ENCODE data around the gene ASPRV1. TPM values are rescaled to one million over a fixed set of nuclear protein-coding genes. Genes with fewer than 3 reads are reported as not detected.
A peak's percentile ranks its signal among the peaks of the same experiment; 100 is the strongest.

Gene ASPRV1
- total and polyA plus RNA-seq, 9 donors = 1.1 to 5.5 (median 4.4) TPM

GRCh38 chr2:69997015-69997830 is 35.8 kb upstream of the ASPRV1 start:
- WGBS, 3 donors = 86 to 92% (median 88%) methylated on average over 11 of the region's 11 CpGs
- peak in 1 of 5 donors; percentile 15 for DNase-seq
- no peak overlapping the region for H3K4me3 ChIP-seq
- no peak overlapping the region for H3K27ac ChIP-seq
- H3K4me1 ChIP-seq (ENCODE audit: insufficient read depth) = no peaks in the 10 kb centered on the region
- no peak for TF ChIP-seq CTCF (IDR thresholded peaks at IDR 0.05)
- no peak for TF ChIP-seq POLR2A (IDR thresholded peaks at IDR 0.05)
- TF ChIP-seq EP300 (IDR thresholded peaks at IDR 0.05) = no peak
- H3K9me3 ChIP-seq = no peaks in the 10 kb centered on the region
- intact Hi-C loops (cut with DNase I) = no loop called here
- H3K27me3 ChIP-seq = no peaks in the 10 kb centered on the region
- no peaks in the 10 kb centered on the region for H3K36me3 ChIP-seq

GRCh38 chr2:69995511-69995910 is 34.1 kb upstream of the ASPRV1 start:
- no peaks in the 10 kb centered on the region for H3K27me3 ChIP-seq
- TF ChIP-seq EP300 (IDR thresholded peaks at IDR 0.05) (no peak), CTCF (IDR thresholded peaks at IDR 0.05) (no peak), POLR2A (IDR thresholded peaks at IDR 0.05) (no peak)
- intact Hi-C loops (cut with DNase I) = no loop called here
- no peak overlapping the region for H3K27ac ChIP-seq
- H3K36me3 ChIP-seq = no peaks in the 10 kb centered on the region
- H3K9me3 ChIP-seq = no peaks in the 10 kb centered on the region
- DNase-seq = peak in 1 of 5 donors; percentile 9
- no peak overlapping the region for H3K4me3 ChIP-seq
- WGBS, 3 donors = 88 to 94% (median 92%) methylated on average over 3 of the region's 3 CpGs
- H3K4me1 ChIP-seq (ENCODE audit: insufficient read depth) = no peaks in the 10 kb centered on the region

GRCh38 chr2:69994166-69994565 is 32.7 kb upstream of the ASPRV1 start:
- peak in 1 of 5 donors; percentile 19 for DNase-seq
- Histone ChIP-seq H3K36me3 (no peaks in the 10 kb centered on the region), H3K9me3 (no peaks in the 10 kb centered on the region), H3K27ac (no peak overlapping the region), H3K4me1 (ENCODE audit: insufficient read depth) (no peaks in the 10 kb centered on the region), H3K27me3 (no peaks in the 10 kb centered on the region), H3K4me3 (no peak overlapping the region)
- intact Hi-C loops (cut with DNase I) = no loop called here
- whole genome bisulfite sequencing, 3 donors = 88 to 94% (median 92%) methylated on average over 6 of the region's 6 CpGs
- no peak for TF ChIP-seq EP300 (IDR thresholded peaks at IDR 0.05)
- TF ChIP-seq POLR2A (IDR thresholded peaks at IDR 0.05) = no peak
- no peak for TF ChIP-seq CTCF (IDR thresholded peaks at IDR 0.05)

- intact Hi-C loops (cut with DNase I) = no loop called here
- Histone ChIP-seq H3K4me3 (no peak overlapping the region), H3K9me3 (no peaks in the 10 kb centered on the region), H3K4me1 (ENCODE audit: insufficient read depth) (no peaks in the 10 kb centered on the region), H3K27me3 (no peaks in the 10 kb centered on the region), H3K36me3 (no peaks in the 10 kb centered on the region), H3K27ac (no peak overlapping the region)
- WGBS, 3 donors = 88 to 90% (median 89%) methylated on average over 5 of the region's 5 CpGs
- TF ChIP-seq EP300 (IDR thresholded peaks at IDR 0.05) (no peak), CTCF (IDR thresholded peaks at IDR 0.05) (no peak), POLR2A (IDR thresholded peaks at IDR 0.05) (no peak)
- peak in 1 of 5 donors; percentile 1 for DNase-seq
These were observed 32.3 kb upstream of the ASPRV1 start for GRCh38 chr2:69993708-69994107.
